ENCODE data around the gene THRA.

Gene THRA

DNA sequence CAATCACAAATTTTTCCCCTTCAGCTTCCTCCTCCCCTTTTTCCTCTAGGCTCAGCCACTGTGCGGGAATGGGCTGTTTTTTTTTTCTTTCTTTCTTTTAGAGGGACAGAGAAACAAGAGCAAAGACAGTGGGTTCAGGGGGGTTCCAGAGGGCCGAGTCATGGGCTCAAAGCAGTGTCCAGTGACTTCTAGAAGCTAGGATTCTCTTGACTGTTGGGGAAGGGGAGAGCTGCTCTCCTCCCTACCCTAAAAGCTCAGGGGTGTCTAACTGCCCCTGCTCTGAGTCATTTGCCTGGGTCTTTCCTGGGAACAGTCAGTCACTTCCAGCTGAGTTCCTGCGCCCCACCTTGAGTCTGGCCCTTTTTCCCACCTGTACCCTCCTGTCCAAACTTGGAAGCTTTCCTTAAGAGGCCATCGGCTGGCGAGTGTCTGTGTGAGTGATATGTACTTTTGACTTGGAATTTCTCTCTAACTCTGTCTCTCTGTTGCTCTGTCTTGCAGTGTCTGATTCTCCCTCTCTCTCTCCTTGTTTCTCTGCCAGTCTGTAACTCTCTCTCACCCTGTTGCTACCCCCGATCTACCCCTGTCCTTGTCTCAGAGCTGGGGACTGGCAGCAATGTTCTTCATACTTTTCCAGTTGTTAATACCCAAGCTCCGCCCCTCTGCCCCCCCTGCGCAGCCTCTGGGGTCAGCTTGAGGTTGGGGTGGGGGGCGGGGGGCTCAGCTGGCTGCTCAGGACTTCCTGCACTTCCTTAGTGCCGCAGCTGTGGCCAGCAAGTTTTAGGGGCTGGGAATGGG is 2.4 kb downstream of the THRA start:
- DNase-seq (ENCODE audit: low spot score): no peak

DNA sequence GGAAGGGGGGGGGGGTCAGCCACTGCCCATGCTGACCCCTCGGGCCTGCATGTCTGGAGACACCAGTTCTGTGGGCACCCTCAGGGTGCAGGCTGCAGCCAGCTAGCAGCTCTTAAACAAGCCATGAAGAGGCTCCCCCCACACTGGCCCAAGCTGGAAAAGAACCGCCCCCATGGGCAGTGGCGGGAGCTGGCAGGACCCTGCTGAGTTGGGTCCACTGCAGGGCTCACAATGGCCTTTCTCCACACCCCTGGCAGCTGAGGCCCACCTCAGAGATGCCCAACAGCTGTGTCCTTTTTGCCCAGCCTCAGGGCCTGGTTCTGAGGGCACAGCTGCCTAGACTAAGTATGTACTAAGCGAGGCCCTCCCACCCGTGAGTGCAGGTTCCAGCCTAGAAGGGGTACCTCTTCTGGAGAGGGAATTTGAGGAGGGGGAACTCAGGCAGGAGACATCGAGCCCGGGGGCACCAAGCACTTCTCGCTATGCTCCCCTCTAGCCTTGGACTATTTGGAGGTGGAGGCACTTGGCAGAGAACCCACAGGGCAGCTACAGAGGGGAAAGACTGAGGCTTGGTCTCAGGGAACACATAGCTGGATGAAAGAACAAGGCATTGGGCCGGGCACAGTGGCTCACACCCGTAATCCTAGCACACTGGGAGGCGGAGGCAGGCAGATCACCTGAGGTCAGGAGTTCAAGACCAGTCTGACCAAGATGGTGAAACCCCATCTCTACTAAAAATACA is 3.2 kb downstream of the THRA start:
- no peak for DNase-seq (ENCODE audit: low spot score)

DNA sequence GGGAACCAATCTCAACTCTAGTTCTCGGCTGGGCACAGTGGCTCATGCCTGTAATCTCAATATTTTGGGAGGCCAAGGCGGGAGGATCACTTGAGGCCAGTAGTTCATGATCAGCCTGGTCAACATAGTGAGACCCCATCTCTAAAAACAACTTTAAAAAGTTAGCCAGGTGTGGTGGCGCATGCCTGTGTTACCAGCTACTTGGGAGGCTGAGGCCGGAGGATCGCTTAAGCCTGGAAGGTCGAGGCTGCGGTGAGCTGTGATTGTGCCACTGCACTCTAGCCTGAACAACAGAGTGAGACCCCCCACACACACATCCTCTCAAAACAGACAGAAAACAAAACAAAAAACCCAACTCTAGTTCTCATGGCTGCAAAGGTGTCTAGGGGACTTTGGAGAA is 4.9 kb downstream of the THRA start:
- DNase-seq (ENCODE audit: low spot score): no peak

DNA sequence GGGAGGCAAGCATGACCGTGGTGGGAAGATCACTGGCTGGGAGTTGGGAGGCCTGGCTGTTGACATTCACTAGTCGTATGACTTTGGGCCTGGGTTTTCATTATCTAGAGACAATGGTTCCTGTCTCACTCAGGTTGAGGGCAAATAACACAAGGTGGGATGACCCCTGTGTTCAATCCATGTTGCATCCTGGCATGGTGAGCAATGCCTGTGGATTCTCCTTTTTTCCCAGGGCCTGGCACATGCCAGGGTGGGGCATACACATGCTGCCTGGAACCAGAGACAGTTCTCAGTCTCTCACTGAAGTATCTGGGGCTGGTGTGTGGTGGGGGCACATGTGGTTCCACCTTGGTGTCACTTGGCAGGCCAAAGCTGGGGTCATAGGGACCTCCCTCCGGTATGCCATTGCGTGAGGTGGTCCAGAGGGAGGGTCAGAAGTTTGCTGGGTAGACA is 5.4 kb downstream of the THRA start:
- no peak for DNase-seq (ENCODE audit: low spot score)

DNA sequence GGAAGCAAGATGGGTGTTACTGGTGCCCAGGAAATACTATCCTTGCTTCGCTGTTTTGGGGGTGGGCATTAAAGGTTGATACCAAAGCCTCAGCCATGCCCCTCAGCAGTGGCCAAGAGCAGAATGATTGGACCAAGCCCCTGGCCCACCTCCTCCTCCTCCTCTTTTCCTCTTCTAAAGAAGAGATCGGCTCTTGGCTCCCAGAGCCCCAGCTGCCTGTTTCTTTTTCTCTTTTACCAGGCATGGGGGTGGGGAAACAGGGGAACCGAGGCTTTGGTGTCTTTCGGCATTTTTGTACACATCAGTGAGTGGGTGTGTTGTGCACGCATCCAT is 5.8 kb downstream of the THRA start:
- no peak for DNase-seq (ENCODE audit: low spot score)

DNA sequence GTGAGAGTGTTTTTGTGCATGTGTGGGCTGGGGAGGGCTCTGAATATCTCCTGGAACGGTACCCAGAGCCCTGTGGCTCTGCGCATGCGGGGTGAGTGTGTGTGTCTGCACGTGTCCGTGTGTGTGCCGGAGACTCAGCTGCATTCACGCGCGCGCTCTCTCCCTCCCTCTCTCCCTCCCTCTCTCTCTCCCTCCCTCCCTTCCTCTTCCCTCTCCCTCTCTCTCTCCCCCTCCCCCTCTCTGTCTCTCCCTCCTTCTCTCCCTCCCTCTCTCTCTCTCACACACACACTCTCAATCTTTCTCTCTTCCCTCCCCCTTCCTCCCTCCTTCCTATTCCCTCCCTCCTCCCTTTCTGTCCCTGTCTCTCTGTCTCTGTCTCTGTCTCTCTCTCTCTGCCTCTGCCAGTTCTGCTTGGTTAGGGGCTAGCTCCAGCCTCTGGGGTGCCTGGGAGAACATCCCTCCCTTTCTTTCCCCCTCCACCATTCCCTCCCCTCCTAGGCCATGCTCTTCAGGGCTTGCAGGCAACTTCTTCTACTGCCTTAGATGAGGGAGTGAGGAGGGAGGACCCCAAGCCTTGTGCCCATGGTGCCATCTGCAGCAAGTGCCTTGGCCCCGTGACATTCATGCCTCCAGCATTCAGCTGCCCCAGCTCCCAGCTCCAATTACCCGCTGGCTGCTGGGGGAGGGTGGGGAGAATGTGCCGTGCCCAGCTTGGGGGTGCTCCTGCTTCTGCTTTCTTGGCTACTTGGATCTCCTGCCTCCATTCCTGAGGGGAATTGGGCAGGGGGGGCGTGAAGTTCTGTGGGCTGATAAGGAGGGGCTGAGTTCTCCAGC is 6.4 kb downstream of the THRA start:
- DNase-seq (ENCODE audit: low spot score): peak; percentile 45

DNA sequence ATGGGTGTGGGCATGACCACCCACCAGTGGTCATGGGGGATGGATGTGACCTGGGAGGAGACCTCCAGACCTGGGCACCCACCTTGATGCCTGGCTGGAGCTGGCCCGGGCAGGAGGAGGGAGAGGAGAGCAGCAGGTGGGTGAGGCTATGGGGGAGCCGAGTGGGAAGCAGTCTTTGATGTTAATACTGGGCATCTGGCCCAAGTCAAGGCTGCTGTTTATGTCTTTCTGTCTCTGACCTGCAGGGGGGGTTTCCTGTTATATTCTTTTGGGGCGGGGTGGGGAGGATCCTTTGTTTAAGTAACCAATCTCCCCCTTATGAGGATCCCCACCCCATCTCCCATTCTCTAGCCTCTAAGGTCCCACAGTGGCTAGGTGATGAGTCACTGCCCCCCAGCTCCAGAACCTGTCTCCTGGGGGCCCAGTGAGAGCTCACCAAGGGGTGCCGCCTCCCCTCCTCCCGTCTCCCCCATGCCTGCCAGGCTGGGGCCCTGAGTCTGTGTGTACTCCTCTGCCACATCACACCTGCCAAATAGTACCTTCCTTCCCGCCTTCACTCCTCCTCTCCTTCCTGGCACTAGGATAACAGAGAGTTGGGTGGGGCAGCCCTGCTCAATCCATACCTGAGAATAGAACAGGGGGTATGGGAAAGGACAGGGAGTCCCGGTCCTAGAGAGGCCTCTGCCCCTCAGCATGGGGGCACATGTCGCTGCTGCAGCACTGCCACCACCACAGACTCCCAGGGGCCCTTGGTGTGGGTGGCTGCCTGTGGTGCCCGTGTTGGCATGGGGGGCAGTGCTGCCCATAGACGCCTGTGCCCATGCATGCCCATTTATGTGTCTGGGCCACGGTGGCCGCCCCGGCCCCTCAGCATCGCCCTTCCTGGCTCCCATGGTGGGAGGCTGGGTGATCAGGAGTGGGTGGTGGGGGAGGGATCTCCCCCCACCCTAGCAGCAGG is 7.3 kb downstream of the THRA start:
- DNase-seq (ENCODE audit: low spot score): no peak

DNA sequence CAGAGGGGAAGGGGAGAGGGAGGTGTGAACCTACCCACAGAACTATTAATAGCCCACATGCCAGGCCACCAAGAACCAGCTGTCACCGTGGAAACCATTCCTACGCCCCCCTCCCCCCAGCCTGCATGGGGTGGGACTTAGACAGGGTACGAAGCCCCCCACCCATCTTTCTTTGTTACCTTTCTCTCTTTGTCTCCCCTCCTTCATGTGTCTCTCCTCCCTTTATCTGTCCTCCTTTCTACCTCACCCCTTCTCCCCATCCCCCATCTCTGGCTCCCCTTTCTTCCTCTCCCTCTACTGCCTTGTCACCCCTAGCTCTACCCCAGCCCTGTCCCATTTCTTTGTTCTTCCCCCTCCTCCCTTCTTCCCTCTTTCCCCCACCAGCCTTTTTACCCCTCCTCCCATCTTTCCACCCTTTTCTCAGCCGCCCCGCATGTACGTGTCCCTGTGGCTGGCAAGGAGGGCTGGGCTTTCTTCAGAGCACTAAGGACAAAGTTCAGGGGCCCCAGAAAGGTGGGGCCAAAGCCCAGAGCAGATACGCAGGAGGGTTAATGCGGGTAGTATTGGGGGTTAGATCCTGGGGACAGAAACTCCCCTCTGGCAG is 8.0 kb downstream of the THRA start:
- DNase-seq (ENCODE audit: low spot score): no peak

DNA sequence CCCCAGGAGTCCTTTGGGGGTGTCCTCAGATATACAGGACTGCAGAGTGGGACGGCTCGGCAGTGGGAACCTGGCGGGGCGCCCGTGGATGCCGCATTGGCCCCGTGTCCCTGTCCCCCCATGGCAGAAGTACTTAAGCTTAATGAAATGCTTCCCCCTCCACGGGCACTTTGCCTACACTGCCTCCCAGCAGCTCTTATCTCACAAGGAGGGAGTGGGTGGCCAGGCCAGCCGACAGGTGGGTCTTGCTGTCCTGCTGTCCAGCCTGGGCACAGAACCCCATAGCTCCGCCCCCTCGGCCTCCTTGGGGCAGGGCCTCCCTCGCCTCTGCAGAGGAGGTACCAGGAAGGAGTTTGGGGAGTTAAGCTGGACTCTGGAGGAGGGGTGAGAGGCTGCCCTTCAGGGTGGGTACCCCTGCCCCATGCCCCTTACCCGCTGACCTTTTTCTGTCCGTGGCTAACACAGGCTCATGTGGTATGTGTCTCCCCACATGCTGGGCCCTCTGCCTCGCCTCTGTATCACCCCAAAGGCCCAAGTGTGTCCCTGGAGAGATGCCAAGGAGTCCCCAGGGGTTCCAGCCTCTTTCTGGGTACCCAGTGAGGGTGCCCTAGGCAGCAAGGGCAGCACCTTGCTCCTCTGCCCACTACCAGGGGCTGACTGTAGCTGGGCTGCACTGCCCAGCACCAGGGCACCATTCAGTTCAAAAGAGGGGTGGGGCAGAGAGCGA is 8.7 kb downstream of the THRA start:
- no peak for DNase-seq (ENCODE audit: low spot score)

DNA sequence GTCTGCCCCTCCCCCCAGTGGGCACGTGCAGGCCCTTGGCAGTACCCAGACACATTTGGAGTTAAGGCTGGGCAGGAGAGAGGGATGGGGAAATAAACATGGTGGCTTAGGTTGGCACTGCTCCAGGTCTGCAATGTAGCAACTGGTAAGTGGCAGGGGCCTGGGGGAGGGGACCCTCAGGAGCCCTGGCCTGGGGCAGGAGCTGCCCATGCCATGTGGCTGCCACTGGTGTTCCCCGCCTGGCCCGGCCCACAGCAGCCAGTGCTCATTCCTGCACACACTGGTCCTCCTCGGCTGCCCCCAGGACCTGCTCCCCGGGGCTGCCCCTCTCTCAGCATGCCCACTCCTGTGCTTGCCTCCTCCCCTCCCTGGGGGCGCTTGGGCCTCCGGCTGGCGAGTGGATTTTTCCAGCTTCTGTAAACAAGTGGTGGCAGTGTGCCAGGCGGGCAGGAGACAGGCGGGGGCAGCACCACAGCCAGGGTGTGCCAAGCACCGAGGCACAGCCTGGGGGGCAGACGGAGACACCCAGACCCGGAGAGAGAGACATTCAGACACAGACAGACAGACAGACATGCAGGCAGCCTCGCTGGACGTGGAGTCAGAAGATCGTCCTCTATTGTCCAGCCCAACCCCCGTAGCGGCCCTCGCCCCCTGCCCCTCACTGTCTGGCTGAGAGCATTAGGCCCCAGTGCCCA is 9.4 kb downstream of the THRA start:
- no peak for DNase-seq (ENCODE audit: low spot score)

DNA sequence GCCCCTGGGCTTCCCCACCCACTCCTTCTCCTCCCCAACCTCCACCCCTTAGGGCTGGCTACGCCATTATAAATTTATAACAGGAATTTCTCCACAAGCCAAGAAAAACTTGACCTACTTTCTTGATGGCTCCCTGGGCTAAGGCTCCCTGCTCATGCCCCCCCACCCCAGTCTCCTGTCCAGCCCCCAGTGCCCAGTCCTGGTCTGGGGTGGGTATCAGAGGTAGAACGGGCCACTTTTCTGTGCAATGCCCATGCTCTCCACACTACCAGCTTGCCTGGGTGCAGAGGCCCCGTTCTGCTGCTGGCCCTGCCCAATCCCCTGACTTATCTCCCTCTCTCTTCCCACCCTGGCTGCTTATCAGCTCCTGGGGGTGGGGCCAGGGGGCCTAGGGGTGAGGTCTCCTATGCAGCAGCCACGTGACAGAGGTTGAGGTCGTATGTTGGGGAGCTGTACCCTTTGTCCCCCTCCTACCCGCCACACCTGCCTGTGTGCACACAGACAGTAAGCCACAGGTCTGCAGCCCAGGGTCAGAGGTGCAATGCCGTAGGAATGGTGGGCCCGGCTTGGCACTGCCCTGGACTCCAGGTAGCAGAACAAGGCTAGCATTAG is 10.1 kb downstream of the THRA start:
- DNase-seq (ENCODE audit: low spot score): no peak

DNA sequence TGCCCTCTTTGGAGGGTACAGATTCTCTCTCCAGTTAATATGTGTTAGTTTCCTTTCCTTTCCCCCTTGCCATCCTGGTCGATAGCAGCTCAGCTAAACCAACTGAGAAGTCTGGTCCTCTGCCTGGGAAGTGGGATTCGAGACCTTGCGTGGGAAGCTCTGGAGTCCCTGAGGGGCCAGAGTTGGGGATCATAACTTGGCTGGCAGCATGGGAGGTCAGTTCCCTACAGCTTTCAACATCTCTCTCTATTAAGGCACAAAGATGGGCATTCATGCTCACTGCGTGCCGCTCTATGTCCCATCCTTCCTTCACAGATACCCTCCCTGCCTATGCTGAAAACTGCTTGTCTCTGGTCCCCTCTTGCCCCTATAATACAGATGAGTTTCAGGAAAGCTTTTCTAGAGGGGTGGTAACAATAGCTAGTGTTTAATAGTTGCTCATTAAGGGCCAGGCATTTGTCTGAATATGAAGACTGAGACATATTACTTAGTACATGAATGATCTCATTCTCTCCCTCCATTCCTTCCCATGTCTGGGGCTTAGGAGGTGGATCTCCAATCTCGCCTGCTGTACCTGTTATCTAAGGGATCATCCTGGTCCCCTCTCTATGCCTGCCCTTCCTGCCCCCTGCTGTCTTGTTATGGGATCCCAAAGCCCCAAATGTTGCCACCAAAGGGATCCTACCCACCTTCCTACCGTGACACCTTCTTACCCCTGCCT is 10.8 kb downstream of the THRA start:
- no peak for DNase-seq (ENCODE audit: low spot score)

DNA sequence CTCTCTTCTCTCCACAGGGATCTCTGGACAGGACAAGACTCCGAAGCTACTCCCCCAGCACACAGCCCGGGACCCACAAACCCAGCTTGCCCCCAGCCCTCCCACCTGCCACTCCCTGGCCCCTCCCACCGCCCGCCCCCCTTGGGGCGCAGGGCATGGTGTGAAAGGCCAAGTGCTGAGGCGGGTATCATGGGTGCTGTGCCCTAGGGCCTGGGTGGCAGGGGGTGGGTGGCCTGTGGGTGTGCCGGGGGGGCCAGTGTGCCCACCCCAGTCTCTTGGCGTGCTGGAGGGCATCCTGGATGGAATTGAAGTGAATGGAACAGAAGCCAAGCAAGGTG is 11.4 kb downstream of the THRA start:
- DNase-seq (ENCODE audit: low spot score): no peak

DNA sequence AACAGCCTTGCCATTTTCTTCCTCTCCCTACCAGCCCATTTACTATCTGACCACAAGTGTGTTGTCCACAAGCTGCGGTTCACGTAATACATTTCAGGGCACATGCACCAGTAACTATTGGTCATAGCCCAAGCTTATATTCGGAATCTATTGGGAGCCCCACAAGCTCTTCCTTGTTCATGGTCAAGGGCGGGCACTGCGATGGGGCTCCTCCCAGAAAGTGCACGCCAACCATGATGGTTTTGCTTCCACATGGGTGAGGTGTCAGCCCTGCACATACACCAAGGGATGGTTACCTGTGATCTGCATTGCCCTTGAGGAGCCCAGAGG is 12.1 kb downstream of the THRA start:
- DNase-seq (ENCODE audit: low spot score): no peak

DNA sequence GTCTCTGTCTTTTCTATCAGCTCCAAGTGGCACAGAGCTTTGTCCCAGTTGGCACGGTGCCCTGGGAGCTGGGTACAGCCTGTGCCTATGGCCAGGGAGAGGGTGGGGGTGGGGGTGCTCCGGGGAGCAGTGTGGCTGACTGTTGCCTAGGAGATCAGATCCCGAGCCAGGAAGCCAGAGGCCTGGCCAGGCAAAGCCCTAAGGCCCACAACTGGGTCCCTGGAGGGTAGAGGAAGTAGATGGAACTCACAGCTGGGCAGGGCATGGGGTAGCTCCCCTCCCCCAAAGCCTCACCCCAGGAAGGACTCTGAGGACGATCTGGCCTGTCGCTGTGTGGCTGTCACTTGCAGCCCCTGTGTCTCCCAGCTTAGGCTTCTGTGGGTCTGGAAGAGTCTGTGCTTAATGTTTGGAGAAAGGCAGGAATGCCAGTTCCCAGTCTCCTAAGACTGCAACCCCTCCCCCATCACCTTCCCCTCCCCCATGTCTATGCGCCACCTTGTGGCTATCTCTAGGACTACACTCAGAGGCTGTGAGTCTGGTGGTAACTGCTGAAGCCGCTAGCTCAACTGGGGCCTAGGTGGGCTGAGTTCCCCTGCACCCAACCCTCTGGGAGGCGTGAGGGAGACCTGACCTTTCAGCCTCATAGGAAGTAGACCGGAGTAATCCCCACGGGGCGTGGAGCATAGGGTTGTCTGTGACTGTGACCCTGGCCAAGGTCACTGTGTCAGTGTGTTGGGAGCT is 12.6 kb downstream of the THRA start:
- peak; percentile 59 for DNase-seq (ENCODE audit: low spot score)

DNA sequence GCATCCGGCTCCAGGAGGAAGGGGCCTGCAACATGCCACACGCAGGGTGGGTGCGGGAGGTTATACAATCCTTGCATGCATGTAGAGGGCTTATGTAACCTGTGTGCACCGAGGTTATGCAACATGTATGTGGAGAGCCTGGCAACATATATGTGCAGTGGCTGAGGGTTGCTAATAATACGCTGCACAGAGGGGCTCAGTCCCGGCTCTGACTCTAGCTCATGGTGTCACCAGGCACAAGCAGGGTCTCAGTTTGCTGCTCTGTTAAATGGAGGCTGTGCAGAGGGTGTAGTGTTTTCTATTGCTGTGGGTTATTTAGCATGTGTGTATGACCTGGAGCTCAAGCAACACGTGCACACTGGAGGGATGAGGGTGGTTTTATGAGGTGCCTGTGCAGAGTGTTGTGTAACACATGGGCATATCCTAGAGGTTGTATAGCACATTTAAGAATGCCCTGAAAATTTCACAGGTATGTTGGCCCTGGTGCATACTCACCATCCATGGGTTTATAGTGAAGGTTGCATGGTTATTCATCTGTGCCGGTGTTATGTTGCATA is 13.3 kb downstream of the THRA start:
- DNase-seq (ENCODE audit: low spot score): no peak

DNA sequence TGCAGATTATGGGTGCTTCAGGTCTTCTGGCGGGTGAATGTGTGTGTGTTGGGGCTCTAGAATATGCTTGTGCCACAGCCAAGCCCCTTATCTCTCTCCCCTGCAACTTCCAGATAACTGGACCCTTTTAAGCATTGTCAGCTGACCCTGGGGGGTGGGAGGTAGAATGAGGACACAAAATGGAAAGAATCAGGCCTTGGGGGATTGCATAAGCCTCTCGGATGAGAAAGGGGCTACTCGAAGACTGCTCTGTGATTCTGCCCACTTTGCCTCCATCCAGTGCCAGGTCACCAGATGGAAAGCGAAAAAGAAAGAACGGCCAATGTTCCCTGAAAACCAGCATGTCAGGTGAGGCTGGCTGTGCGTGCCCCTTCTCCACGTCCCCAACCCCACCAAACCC is 13.8 kb downstream of the THRA start:
- no peak for DNase-seq (ENCODE audit: low spot score)

DNA sequence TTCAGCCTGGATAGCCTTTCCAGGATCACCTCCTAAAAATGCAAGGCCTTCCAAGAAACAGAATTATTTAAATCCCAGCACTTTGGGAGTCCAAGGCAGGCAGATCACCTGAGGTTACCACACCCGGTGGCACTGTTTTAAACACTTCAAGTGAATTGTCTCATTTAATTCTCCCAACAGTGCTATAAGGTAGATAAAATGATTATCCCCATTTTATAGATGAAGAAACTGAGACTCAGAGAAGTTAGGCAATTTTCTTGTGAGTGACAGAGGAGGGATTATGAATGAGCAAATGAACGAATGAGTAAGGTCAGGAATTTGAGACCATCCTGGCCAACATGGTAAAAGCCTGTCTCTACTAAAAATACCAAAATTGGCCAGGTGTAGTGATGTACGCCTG is 16.8 kb downstream of the THRA start:
- DNase-seq (ENCODE audit: low spot score): no peak
